HG02763 (cell line): ENCODE results near the gene DCST1.

Source experiments
- ATAC-seq: cut with Tn5 transposase; IDR thresholded peaks from one replicate; pipeline ENCODE4 v1.9.1; 2021; ENCODE audit warnings: mild to moderate bottlenecking, moderate library complexity; ENCODE audit not compliant: unreplicated experiment

DCST1 gene

GRCh38 chr1:155070158-155070621 is 36.6 kb downstream of the DCST1 start:
- ATAC-seq = no peak

GRCh38 chr1:155070721-155071569 is 37.3 kb downstream of the DCST1 start:
- ATAC-seq = no peak

- no peak for ATAC-seq
Measured at GRCh38 chr1:155071701-155072100, 38.1 kb downstream of the DCST1 start.

GRCh38 chr1:155072531-155073289 is 39.1 kb downstream of the DCST1 start:
- no peak for ATAC-seq

- no peak for ATAC-seq
Measured at GRCh38 chr1:155073377-155074242, 40.0 kb downstream of the DCST1 start.

GRCh38 chr1:155075535-155075934 is 41.9 kb downstream of the DCST1 start:
- ATAC-seq = no peak

- no peak for ATAC-seq
Measured at GRCh38 chr1:155076371-155076770, 42.7 kb downstream of the DCST1 start.

GRCh38 chr1:155077346-155077745 is 43.7 kb downstream of the DCST1 start:
- no peak for ATAC-seq

GRCh38 chr1:155077758-155078445 is 44.3 kb downstream of the DCST1 start:
- ATAC-seq = no peak

GRCh38 chr1:155078469-155079209 is 45.0 kb downstream of the DCST1 start, which contains the start of gene EFNA3:
Gene EFNA3, plus strand, starts transcription at chr1:155078837. Its CDS starts 105 bp downstream, at chr1:155078942.
- ATAC-seq = no peak

GRCh38 chr1:155079210-155079486 is 45.5 kb downstream of the DCST1 start:
- no peak for ATAC-seq

- ATAC-seq = no peak
Measured at GRCh38 chr1:155079487-155080311, 46.1 kb downstream of the DCST1 start.

GRCh38 chr1:155080312-155081228 is 46.9 kb downstream of the DCST1 start:
- ATAC-seq = no peak

- ATAC-seq = no peak
Measured at GRCh38 chr1:155081472-155082300, 48.1 kb downstream of the DCST1 start.

GRCh38 chr1:155082301-155083051 is 48.9 kb downstream of the DCST1 start:
- no peak for ATAC-seq

GRCh38 chr1:155083052-155083541 is 49.5 kb downstream of the DCST1 start:
- ATAC-seq = no peak
